ENCODE measurements around the gene TMEM72.

The TMEM72 gene

DNA sequence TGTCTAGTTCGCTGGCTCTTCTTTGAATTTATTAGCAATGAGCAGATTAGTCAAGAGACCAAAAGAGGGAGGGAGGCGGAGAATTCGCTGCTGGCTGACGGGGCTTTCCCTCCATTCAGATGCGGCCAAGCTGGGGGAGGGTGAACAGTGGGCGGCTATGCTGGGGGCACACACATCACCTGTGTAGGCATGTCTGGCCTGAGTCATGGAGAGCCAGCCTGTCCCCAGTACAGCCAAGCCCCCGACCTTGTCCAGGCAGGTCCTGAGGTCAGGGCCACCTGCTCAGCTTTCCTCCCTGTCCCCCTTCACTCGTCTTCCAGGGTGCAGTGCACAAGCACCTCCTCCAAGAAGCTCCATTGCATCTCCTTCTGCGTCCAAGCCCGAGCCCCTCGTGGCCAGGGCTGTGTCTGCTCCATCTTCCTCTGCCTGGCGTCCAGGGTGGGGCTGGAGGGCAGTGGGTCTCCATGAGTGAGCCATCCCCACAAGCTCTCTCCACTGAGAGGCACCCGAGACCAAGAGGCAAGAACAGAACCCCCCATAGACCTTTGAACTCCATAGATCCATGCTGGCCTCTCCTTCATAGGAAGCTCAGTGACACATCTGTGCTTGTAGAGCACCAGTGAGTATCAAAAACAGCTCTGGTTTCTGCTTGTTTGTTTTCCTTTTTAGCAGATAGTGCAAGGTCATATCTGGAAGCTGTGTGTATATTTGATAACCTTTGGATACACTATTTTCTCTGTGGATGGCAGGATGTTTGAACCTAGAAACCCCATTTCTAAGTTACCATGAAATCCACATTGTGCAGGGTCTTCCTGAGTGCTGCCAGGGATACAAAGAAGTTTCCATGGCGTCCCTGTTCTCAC, 69.4 kb downstream of the TMEM72 start:
- TF ChIP-seq POLR2AphosphoS5 (IDR thresholded peaks at IDR 0.05; ENCODE audit: low read depth, low read length), result no peak; the same call in 1 of the 2 replicates
- TF ChIP-seq TAF1 (IDR thresholded peaks at IDR 0.05; ENCODE audit: borderline replicate concordance, low read depth, low read length), result no peak
- TF ChIP-seq POLR2A (IDR thresholded peaks at IDR 0.05; ENCODE audit: low read depth, low read length), result no peak
- DNase-seq (ENCODE audit: insufficient read length) (no peak), FAIRE-seq (peak; percentile 80)

DNA sequence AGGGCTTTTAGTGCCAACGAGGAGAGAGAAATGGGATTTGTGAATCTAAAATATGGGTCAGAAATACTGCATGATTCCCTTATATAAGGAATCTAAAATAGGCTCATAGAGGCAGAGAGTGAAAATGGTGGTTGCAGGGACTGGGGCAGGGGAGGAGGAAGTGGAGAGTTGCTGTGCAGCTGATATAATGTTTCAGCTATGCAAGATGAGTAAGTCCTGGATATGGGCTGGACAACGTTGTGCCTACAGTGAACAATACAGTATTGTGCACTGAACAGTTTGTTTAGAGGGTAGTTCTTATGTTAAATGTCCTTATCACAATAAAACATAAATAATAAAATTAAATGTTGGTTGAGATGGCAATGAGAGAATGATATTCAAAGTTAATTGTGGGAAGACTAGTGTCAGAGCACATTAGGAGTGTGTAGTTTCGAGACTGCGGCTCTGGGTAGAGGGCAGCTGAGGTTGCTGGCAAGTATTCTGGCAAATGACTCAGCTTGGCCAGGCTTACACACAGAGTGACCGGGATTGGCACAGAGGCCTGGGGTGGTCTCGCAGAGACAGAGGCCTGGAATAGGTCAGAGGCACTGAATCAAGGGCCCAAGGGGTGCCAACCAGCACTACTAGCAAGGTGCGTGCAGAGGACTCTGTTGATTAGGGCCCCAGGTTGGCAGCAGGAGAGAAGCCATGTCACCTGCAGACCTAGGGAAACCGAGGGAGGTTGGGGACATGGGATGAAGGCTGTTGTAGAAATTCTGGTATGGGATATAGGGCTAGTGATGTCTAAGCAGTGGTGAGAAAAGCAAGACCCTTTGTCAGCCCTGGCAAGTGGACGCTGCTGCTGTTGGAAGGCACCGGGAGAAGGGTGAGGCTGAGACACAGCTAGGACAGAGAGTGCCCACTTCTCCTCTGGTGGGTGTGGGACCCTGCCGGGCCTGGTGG, 70.3 kb downstream of the TMEM72 start:
- FAIRE-seq (peak; percentile 76), DNase-seq (ENCODE audit: insufficient read length) (no peak)
- TF ChIP-seq POLR2A (IDR thresholded peaks at IDR 0.05; ENCODE audit: low read depth, low read length) (no peak), TAF1 (IDR thresholded peaks at IDR 0.05; ENCODE audit: borderline replicate concordance, low read depth, low read length) (no peak), POLR2AphosphoS5 (IDR thresholded peaks at IDR 0.05; ENCODE audit: low read depth, low read length) (no peak)

DNA sequence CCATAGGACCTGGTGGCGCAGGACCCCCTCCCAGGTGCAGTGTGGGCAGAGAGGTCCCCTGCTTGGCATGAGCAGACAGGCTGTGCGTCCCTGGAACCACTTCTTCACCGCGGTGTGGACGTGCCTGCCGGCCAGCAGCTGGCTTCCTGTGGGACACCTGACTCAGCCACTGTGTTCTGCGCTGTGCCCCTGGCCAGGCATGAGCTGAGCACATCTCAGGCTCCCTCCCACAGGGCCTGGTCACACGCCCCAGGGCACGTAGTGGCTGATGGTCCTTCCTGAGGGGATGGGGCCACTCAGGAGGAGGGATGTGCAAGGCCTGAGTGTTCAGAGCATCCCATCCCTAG, 71.0 kb downstream of the TMEM72 start:
- FAIRE-seq (no peak), DNase-seq (ENCODE audit: insufficient read length) (no peak)
- TF ChIP-seq TAF1 (IDR thresholded peaks at IDR 0.05; ENCODE audit: borderline replicate concordance, low read depth, low read length) (no peak), POLR2A (IDR thresholded peaks at IDR 0.05; ENCODE audit: low read depth, low read length) (no peak), POLR2AphosphoS5 (IDR thresholded peaks at IDR 0.05; ENCODE audit: low read depth, low read length) (no peak)

DNA sequence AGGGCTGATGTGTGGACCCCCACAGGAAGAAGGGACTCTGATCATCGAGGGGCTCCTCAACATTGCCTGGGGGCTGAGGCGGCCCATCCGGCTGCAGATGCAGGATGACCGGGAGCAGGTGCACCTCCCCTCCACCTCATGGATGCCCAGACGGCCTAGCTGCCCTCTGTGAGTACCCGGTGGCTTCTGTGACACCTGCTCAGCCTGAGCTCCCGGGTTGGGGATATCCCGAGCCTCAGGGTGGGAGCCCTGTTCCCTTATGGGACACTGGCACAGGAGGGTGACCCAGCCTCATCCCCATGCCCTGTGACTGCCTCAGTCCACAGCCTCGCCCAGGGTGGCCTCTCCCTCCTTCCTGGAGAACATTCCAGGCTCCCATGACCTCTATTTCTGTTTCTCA, 71.4 kb downstream of the TMEM72 start:
- TF ChIP-seq TAF1 (IDR thresholded peaks at IDR 0.05; ENCODE audit: borderline replicate concordance, low read depth, low read length) (no peak), POLR2A (IDR thresholded peaks at IDR 0.05; ENCODE audit: low read depth, low read length) (no peak), POLR2AphosphoS5 (IDR thresholded peaks at IDR 0.05; ENCODE audit: low read depth, low read length) (no peak)
- FAIRE-seq (no peak), DNase-seq (ENCODE audit: insufficient read length) (no peak)

DNA sequence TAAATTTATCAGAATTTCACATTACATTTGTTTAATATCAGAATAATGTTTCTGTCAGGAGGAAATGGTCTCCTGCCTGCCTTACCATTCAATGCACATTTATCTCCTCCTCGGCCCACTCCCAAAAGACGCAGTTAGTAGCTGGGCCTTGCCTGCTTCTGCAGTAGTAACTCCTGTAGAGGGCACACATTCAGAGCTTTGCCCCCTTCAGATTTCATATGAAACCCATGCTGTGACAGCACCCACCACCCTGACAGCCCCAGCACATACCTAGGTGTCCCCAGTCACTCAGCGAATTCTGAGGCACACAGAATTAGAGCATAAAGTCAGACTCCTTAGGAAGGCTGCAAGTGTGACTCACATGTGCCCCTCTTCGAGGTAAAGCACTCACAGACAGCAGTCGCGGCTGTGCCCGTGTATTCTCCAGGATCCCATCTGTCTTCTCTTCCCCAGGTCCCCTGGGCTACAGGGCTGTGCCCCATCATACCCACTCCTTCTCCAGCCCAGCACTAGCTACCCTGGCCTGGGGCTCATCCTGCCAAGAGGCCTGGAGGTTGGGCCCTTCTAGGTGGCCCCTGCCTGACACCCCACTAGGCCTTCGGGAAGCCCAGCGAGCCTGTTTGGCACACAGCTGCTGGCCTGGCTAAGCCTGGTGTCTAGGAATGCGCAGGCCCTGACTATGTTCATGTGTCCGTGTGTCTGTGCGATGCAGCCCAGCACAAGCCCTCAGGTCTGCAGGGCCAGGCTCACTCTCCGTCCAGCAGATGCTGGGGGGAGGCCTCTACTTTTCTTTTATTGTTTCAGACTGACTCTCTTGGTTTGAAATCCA, 72.1 kb downstream of the TMEM72 start:
- no peak for TF ChIP-seq POLR2A (IDR thresholded peaks at IDR 0.05; ENCODE audit: low read depth, low read length)
- TF ChIP-seq POLR2AphosphoS5 (IDR thresholded peaks at IDR 0.05; ENCODE audit: low read depth, low read length), result no peak
- TF ChIP-seq TAF1 (IDR thresholded peaks at IDR 0.05; ENCODE audit: borderline replicate concordance, low read depth, low read length), result no peak
- DNase-seq (ENCODE audit: insufficient read length) (no peak), FAIRE-seq (no peak)

DNA sequence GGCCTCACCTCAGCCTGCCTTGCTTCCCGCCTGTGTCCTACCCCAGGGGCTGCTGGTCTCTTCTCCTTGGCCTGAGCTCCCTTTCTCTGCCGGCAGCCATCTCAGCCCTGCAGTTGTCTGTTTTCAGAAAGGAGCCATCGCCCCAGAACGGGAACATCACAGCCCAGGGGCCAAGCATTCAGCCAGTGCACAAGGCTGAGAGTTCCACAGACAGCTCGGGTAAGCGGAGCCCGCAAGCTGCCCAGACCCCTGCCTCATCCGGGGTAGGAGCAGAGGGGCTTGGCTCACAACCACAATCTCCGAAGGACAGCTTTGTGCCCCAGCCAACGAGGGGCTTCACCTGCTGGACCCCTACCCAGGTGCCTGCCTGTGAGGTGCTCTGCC, 72.8 kb downstream of the TMEM72 start:
- no peak for TF ChIP-seq POLR2AphosphoS5 (IDR thresholded peaks at IDR 0.05; ENCODE audit: low read depth, low read length)
- TF ChIP-seq TAF1 (IDR thresholded peaks at IDR 0.05; ENCODE audit: borderline replicate concordance, low read depth, low read length), result no peak
- TF ChIP-seq POLR2A (IDR thresholded peaks at IDR 0.05; ENCODE audit: low read depth, low read length), result no peak
- DNase-seq (ENCODE audit: insufficient read length) (no peak), FAIRE-seq (no peak)

DNA sequence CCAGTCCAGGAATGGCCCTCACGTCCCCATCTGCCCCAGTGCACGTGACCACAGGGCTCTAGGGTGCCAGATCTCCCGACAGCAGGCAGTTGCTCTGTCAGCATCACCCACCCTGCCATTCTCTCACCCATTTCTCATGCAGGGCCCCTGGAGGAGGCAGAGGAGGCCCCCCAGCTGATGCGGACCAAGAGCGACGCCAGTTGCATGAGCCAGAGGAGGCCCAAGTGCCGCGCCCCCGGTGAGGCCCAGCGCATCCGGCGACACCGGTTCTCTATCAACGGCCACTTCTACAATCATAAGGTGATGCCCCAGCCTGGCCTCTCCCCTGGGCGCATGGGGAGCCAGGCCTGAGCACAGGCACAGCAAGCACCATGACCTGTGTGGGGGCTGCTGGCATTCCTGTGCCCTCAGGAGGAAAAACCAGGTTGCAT, 73.5 kb downstream of the TMEM72 start:
- DNase-seq (ENCODE audit: insufficient read length) (no peak), FAIRE-seq (no peak)
- TF ChIP-seq POLR2A (IDR thresholded peaks at IDR 0.05; ENCODE audit: low read depth, low read length), result no peak
- TF ChIP-seq POLR2AphosphoS5 (IDR thresholded peaks at IDR 0.05; ENCODE audit: low read depth, low read length), result no peak
- TF ChIP-seq TAF1 (IDR thresholded peaks at IDR 0.05; ENCODE audit: borderline replicate concordance, low read depth, low read length), result no peak

DNA sequence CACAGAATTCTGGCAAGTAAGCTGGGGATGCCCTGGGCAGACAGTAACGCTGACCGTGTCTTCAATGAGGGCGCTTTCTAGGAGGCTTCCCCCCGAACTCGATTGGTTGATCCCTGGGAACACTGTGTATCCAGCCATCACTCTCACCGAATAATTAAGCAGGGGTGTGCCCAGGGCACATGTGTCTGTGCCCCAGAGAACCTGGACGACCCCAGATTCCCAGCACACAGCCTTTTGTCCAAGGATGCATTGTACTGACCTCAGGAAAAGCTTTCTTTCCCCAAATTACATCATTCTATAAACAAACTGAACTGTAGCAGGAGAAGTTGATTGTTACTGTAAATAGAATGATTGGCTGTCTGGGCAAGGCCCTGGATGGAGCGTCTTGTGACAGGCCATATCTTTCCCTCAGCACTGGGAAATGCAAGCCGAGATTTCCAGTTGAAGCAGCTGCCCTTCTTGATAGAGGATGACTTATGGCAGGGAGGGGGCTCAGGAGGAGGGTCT, 74.1 kb downstream of the TMEM72 start:
- FAIRE-seq, result no peak
- DNase-seq (ENCODE audit: insufficient read length), result no peak
- TF ChIP-seq TAF1 (IDR thresholded peaks at IDR 0.05; ENCODE audit: borderline replicate concordance, low read depth, low read length), result no peak
- TF ChIP-seq POLR2A (IDR thresholded peaks at IDR 0.05; ENCODE audit: low read depth, low read length), result no peak
- no peak for TF ChIP-seq POLR2AphosphoS5 (IDR thresholded peaks at IDR 0.05; ENCODE audit: low read depth, low read length)

DNA sequence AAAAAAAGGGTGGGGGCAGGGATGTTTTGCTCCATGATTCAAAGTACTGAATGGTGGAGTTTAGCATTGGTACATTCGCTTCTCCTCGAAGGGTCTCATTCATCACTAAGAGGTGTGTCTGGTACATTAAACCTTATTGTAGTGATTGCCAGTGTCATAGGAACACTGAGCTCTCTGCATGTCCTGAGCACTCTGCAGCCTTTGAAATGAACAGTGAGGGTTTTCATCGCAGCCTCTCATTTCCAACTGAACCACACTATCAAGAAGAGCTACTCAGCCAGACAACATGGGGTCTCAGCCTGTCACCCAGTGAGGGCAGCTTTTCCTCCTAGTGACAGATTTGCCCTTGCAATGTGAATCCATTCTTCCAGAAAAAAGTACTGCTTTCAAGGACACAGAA, 75.0 kb downstream of the TMEM72 start:
- TF ChIP-seq TAF1 (IDR thresholded peaks at IDR 0.05; ENCODE audit: borderline replicate concordance, low read depth, low read length), result no peak
- FAIRE-seq, result no peak
- no peak for DNase-seq (ENCODE audit: insufficient read length)

All from GM12892 (cell line).